HK-2 (cell line): ENCODE results near the gene GDPD4.

ENCODE experiments used
- DNase-seq: peaks from one replicate; pipeline ENCODE4 v3.0.0-alpha.2; 2018; ENCODE audit not compliant: unreplicated experiment

GDPD4 gene

DNA sequence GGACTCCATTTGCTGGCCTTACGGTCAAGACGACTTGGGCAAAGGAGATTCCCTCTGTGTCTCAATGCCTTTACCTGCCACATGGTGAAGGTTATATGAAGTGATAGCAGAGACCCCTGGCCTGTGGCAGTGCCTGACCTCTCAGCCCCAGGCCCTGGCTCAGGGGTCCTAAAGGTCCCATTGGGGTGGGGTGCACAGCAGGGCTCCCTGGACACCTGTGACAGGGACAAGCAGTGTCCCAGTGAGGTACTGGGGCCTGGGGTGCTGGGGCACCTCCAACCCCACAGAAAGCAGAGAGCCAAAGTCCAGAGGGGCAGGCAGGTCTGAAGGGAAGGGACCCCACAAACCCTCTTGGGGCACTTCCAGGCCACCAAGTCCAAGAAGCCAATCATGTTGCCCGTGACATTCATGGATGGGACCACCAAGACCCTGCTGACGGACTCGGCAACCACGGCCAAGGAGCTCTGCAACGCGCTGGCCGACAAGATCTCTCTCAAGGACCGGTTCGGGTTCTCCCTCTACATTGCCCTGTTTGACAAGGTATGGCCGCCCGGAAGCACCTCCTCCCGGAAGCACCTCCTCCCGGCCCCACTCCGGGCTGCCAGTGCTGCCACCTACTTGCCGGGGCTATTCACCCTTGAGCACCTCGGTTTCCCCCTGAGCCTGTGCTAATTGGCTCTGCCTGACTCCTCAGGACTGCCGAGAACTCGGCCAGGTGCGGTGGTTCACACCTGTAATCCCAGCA, 111.0 kb downstream of the GDPD4 start:
- DNase-seq, result no peak

- DNase-seq, result no peak
Measured at GRCh38 chr11:77189588-77190210, 111.8 kb downstream of the GDPD4 start.

- DNase-seq, result no peak
Measured at GRCh38 chr11:77188633-77189491, 112.6 kb downstream of the GDPD4 start.

- peak; percentile 41 for DNase-seq
Measured at GRCh38 chr11:77187776-77188632, 113.5 kb downstream of the GDPD4 start.

GRCh38 chr11:77187111-77187750, 114.3 kb downstream of the GDPD4 start:
- no peak for DNase-seq

DNA sequence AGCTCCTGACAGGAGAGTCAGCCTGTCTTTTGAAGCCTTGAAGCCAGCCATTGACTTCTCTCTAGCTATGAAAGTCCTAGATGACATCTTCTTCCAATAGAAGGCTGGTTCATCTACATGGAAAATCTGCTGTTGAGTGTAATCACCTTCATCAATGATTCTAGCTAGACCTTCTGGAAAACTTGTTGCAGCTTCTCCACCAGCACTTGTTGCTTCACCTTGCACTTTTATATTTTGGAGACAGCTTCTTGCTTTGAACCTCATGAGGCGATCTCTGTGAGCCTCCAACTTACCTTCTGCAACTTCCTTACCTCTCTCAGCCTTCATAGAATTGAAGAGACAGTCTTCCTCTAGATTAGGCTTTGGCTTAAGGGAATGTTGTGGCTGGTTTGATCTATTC, 115.2 kb downstream of the GDPD4 start:
- no peak for DNase-seq

DNA sequence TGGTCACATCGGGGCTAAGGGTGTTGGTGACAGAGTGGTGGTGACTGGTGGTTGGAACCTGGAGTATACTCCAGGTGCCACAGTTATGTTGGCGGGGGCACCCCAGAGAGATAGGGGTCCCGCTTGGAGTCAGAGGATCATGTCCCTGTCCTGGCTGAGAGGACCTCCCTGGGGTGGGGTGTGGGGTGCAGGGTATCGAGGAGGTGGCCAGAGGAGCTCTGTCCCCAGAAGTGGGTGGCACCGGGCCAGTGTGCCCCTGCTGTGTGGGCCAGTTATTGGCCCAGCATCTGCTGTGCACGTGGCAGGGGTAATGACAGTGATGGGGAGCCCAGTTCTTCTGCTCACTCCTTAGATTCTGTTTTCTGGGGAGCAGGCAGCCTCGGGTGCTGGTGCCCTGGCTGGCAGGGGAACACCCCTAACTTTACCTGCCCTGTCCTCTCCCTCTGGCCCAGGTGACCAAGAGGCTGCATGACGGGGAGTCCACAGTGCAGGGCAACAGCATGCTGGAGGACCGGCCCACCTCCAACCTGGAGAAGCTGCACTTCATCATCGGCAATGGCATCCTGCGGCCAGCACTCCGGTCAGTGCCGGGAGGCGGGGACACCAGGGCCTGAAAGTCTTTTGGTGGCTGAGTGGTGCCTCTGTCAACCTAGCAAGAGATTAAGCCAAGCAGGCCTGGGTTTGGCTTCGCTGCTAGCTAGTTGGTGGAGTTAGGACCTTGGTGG, 117.2 kb downstream of the GDPD4 start:
- no peak for DNase-seq

DNA sequence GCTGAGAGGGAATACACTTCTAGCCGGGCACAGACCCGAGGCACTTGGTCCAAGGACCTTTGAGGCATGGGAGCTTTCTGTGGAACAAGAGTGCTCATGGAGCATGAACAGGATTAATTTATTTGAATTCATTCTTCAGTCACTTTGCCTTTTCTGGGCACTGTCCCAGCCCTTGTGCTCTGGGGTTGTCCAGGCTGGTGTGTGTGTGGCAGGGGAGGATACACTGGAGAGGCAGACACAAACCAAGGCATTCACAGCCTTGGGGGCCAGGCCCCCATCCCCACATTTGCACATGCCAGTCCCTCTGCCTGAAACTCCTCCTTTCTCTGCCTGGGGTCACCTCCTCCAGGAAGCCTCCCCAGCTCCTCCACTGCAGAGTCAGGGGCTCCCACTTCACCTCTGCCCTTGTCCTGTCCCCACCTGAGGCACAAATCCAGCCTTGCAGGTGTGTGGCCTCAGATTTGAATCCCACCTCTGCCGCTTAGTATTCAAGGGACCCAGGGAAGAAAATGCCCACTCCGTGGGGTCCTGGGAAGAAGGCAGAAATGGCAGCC, 118.0 kb downstream of the GDPD4 start:
- no peak for DNase-seq

GRCh38 chr11:77182542-77183430, 118.7 kb downstream of the GDPD4 start:
- DNase-seq, result no peak

- no peak for DNase-seq
Measured at GRCh38 chr11:77181799-77182541, 119.5 kb downstream of the GDPD4 start.

DNA sequence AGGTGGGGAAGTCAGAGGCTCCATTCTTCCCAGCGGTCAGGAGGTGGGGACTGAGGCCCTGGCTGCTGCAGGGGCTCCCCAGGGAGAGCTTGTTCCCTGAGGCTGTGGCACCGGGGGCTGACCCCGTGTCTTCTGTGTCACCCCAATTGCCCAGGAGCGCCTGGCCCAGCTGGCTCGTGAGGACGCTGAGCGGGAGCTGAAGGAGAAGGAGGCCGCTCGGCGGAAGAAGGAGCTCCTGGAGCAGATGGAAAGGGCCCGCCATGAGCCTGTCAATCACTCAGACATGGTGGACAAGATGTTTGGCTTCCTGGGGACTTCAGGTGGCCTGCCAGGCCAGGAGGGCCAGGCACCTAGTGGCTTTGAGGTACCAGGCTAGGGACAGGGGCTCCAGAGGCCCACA, 120.3 kb downstream of the GDPD4 start:
- no peak for DNase-seq

DNA sequence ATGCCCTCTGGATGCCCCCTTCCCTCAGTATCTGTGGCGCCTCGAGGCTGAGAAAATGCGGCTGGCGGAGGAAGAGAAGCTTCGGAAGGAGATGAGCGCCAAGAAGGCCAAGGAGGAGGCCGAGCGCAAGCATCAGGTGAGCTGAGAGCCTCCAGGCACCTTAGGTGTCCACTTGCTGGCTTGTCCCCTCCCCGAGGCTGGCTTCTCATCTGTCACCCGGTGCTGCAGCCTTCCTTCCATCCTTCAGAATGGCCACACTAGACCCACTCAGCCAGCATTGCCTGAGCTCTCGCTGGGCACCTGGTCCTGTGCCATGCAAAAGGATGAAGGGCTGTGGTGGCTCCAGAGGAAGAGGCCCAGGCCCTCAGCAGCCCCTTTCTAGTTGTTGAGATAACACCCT, 121.1 kb downstream of the GDPD4 start:
- no peak for DNase-seq

DNA sequence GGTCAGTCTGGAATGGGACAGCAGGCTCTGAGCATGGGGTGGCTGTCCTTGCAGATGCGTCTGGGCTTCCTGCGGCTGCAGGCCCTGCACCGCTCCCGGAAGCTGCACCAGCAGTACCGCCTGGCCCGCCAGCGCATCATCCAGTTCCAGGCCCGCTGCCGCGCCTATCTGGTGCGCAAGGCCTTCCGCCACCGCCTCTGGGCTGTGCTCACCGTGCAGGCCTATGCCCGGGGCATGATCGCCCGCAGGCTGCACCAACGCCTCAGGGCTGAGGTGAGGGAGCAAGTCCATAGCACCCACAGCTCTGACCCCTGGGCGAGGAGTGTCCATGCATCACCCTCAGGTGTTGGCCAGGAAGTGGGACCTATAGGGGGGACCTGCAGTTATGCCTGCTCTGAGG, 121.8 kb downstream of the GDPD4 start:
- no peak for DNase-seq

GRCh38 chr11:77179048-77179447, 122.4 kb downstream of the GDPD4 start:
- DNase-seq, result no peak

DNA sequence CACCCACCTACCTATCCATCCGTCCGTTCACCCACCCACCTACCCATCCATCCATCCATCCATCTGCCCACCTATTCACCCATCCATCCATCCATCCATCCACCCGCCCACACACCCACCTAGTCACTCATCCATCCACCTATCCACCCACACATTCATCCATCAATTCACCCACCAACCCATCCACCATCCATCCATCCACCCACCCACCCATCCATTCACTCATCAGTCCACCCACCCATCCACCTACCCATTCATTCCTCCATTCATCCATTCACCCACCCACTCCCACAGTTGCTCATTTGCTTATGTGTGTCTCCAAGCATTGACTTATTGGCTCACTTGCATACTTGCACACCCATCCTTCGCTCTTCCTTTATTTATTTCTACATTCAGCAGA, 123.3 kb downstream of the GDPD4 start:
- DNase-seq, result no peak

GRCh38 chr11:77176996-77177395, 124.5 kb downstream of the GDPD4 start:
- DNase-seq, result no peak

DNA sequence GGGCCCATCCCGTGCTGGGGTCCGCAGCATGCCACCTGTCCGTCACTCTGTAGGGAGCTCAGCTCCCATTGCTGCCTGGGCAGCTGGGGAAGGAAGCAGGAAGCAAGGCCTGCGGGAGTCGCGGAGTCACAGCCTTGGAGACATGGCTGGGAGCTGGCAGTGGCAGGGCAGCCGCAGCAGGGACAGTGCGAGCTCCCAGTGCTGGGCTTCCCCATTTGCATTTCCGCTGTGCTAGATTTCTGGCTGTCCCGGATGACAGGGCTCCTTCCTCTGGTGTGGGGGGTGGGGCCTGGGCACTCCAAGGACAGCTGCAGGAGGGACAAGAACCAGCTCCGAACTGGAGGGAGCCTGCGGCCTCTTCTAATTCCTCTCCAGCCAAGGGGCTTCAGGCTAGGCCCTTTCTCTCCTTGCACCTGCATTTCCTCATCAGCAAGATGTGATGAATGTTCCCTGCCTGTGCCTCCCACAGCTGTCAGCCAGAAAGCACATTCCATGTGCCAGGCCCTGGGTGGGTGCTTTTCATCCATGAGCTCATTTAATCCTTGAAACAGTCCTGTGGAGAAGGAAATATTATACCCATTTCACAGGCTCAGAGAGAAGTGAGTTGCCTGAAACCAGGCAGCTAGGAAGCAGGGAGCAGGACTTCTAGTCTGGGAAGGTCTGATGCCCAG, 125.5 kb downstream of the GDPD4 start:
- DNase-seq, result no peak
